ENCODE results near the gene SEC24C.

The SEC24C gene

DNA sequence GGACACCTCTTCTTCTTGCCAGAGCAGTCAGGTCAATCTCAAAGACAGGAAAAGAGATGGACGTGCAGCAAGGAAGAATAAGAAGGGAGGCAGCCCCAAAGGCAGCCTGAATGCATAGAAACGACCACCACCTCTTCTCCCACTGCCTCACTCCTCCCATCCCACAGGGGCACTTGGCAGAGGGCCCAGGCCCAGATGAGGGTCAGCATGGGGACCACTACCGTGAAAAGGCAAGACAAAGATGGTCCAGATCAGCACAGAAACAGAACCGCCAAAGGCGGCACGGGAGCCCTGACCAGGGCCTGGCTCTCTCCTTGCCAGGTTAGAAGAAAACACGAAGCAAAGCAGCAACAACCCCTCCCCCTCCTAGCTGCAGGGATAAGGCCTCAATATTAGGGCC lies 69.2 kb downstream of the SEC24C start:
- Mint-ChIP-seq H3K9me3 (no peaks in the 10 kb centered on the region), H3K27me3 (no peaks in the 10 kb centered on the region), H3K4me1 (ENCODE audit: low read depth) (peaks cover 74% of the 10 kb centered on the region), H3K36me3 (ENCODE audit: low read depth) (peaks cover 67% of the 10 kb centered on the region), H3K27ac (peak overlapping the region; percentile 85), H3K4me3 (no peak overlapping the region)
- intact Hi-C loops (cut with micrococcal nuclease) = no loop called here

DNA sequence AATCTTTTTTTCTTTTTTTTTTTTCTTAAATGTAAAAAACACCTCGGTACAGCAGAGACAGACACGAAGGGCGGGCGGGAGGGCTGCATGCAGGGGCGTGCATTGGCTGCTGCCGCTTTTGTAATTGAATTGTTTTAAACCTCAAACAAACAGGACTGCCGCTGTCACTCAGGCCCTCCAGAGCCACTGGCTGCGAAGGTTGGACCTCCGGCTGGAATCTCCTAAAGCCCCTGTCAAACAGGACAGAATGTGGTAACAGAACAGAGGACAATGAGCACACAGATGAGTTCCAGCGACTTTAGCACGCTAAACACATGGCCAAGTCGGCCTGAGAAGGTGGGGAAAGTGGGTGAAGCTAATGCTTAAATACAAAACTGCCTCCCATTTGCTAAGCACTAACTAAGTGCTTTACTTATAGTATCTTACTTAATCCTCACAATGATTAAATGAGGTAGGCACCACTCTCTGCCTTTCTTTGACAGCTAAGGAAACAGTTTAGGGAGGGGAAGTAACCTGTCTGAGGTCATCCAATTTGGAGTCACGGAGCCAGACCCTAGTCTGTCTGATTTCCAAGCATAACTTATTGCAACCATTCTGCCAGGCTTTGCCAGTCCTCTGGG lies 70.2 kb downstream of the SEC24C start:
- peaks cover 74% of the 10 kb centered on the region for H3K4me1 Mint-ChIP-seq (ENCODE audit: low read depth)
- H3K36me3 Mint-ChIP-seq (ENCODE audit: low read depth) = peaks cover 56% of the 10 kb centered on the region
- no peak overlapping the region for H3K4me3 Mint-ChIP-seq
- peak overlapping the region; percentile 7 for H3K27ac Mint-ChIP-seq
- intact Hi-C loops (cut with micrococcal nuclease) = no loop called here
- no peaks in the 10 kb centered on the region for H3K9me3 Mint-ChIP-seq
- H3K27me3 Mint-ChIP-seq = no peaks in the 10 kb centered on the region

DNA sequence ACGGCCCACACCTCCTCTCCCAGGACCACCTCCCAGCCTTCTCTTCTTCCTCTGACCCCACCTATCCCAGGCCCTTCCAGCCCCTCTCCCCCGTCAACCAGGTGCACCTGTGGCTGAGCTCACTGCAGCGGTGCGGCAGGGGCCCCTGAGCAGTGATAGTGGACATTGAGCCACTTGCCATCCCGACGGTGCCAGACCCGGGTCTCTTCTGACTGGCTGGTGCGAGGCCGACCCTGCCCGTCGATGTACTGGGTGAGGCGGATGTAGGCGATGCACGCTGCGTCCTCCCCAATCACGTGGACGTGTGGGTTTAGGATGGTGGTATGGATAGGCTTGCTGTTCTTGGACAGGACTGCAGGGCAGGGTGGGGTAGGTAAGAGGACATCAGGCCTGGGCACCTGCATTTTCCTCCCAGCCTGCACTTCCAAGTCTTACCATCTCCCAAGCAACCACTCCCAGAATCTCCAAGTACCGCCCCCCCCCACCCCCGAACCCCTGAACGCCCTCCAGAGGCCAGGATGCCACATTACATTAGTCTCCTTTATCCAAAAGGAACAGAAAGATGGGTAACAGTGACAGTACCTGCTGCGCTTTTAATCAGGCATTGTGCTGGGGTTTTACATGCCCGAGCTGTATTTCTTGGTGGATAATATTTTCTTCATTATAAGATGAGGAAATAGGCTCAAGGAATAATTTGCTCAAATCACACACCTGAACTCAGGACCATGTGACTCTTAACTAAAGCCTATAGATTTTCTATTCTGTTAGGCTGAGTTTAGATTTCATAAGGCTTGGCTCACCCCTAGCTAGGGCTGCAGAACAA lies 70.9 kb downstream of the SEC24C start:
- Mint-ChIP-seq H3K36me3 (ENCODE audit: low read depth) (peaks cover 49% of the 10 kb centered on the region), H3K4me1 (ENCODE audit: low read depth) (peaks cover 74% of the 10 kb centered on the region), H3K4me3 (no peak overlapping the region), H3K9me3 (no peaks in the 10 kb centered on the region), H3K27ac (peak overlapping the region; percentile 87), H3K27me3 (no peaks in the 10 kb centered on the region)
- intact Hi-C loops (cut with micrococcal nuclease) = no loop called here

DNA sequence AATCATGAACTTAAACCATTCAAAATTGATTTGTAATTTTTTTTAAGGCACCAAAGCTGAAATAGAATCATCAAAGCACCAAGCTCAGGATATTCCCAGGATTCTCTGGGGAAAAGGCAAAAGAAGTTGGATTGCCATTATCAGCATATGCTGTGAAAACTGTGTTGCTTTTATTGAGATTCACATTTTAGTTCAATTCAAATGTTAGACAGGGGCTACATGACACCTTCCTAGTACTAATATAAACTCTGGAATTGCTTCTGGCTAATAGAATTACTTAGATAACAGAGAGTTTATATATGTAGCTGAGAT lies 71.5 kb downstream of the SEC24C start:
- Mint-ChIP-seq H3K9me3 (no peaks in the 10 kb centered on the region), H3K36me3 (ENCODE audit: low read depth) (peaks cover 43% of the 10 kb centered on the region), H3K27me3 (no peaks in the 10 kb centered on the region), H3K27ac (peak overlapping the region; percentile 87), H3K4me1 (ENCODE audit: low read depth) (peaks cover 70% of the 10 kb centered on the region), H3K4me3 (peak overlapping the region; percentile 1)
- intact Hi-C loops (cut with micrococcal nuclease) = no loop called here

DNA sequence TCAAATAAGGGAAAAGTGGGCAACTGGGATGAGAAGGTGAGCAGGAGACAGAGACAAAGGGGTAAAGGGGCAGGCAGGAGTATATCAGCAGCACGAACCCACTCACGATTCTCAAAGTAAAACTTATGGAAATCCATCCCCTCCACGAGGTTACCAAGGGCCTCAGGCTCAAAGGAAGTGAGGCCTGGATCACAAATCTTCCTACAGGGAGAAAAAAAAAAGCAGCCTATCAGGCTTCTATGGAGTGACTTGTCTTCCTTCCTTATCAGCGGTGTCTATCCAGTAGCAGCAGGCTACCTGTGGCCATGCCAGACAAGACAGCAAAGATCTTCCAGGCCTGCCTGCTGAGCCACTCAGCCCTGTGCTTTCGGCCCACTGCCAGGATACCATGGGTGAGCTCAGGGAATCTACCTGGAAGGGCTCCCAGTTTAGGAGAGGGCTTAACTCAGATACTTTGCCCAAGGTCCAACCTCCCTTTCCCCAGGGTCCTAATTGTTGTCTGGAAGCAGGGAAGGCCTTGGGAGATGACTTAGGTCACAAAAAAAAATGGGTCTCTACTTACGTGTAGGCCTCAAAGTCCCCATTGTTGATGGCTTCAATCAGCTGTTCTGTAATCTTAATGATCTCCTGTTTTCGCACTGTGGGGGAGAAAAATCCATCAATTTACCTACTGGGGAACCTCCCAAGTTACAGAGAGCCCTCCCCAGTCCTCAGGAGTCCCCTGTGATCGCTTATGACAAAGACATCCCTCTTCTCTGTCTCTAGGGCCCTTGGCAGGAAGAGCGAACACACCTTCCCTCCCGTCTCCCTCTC lies 73.0 kb downstream of the SEC24C start:
- Mint-ChIP-seq H3K27ac (peak overlapping the region; percentile 87), H3K9me3 (no peaks in the 10 kb centered on the region), H3K36me3 (ENCODE audit: low read depth) (peaks cover 48% of the 10 kb centered on the region), H3K4me3 (peak overlapping the region; percentile 75), H3K4me1 (ENCODE audit: low read depth) (peaks cover 70% of the 10 kb centered on the region), H3K27me3 (no peaks in the 10 kb centered on the region)
- intact Hi-C loops (cut with micrococcal nuclease) = no loop called here

DNA sequence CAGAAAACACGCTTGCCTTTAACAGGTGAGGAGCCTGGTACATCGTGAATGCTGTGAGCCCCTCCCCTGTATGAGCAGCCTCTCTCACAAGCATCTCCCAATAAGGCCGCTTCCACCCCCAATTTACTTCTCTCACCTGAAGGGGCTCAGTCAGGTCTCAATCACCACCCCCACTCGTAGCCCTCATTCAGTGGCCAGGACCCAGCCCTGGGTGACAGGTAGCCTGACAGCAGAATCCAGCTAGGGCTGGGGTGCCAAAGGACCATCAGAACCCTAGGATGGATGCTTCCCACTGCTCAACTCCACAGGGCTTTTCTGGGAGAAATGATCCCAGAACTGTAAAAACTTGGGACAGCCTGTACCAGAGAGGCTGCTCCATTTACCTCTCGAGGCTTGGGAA lies 73.7 kb downstream of the SEC24C start:
- Mint-ChIP-seq H3K36me3 (ENCODE audit: low read depth) (peaks cover 51% of the 10 kb centered on the region), H3K27ac (peak overlapping the region; percentile 87), H3K9me3 (no peaks in the 10 kb centered on the region), H3K4me3 (no peak overlapping the region), H3K27me3 (no peaks in the 10 kb centered on the region), H3K4me1 (ENCODE audit: low read depth) (peaks cover 71% of the 10 kb centered on the region)
- intact Hi-C loops (cut with micrococcal nuclease) = no loop called here

DNA sequence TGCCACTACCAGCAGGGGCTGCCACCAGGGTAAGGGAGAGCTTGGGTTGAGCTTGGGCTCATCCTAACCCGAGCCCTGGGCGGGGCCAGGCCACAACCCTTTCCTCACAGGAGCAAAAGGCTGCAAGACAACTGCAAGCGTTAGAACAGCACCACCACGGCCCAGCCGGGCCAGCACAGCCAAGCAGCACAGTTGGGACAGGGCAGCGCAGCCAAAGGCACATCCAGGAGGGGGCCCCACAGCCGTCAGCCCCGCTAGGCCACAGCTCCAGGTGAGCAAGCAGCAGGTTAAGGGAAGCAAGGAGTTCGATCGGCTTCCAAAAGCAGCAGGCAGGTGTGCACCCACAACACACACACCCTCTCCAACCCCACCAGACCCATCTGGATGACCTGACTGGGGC lies 74.2 kb downstream of the SEC24C start:
- Mint-ChIP-seq H3K27me3 (no peaks in the 10 kb centered on the region), H3K9me3 (no peaks in the 10 kb centered on the region), H3K4me3 (peak overlapping the region; percentile 8), H3K36me3 (ENCODE audit: low read depth) (peaks cover 48% of the 10 kb centered on the region), H3K27ac (peak overlapping the region; percentile 87), H3K4me1 (ENCODE audit: low read depth) (peaks cover 65% of the 10 kb centered on the region)
- intact Hi-C loops (cut with micrococcal nuclease) = no loop called here

DNA sequence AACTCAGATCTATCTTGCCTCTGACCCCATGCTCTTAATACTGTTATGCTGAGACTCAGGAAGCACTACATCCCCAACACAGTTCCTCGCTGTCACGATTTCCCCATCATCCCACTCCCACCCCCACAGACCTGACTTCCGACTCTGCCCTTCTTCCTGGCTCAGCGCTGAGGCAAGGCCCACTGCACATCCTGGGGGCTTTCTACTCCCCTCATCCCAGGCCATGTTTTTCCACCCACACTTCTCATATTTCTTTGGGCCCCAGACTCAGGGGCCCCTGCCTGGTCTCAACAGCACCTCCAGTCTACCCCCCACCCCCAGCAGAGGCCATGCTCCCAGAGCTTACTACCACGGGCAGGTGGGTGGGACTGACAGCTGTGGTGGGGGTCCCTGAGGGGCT lies 74.9 kb downstream of the SEC24C start:
- Mint-ChIP-seq H3K4me1 (ENCODE audit: low read depth) (peaks cover 59% of the 10 kb centered on the region), H3K27ac (peak overlapping the region; percentile 87)

DNA sequence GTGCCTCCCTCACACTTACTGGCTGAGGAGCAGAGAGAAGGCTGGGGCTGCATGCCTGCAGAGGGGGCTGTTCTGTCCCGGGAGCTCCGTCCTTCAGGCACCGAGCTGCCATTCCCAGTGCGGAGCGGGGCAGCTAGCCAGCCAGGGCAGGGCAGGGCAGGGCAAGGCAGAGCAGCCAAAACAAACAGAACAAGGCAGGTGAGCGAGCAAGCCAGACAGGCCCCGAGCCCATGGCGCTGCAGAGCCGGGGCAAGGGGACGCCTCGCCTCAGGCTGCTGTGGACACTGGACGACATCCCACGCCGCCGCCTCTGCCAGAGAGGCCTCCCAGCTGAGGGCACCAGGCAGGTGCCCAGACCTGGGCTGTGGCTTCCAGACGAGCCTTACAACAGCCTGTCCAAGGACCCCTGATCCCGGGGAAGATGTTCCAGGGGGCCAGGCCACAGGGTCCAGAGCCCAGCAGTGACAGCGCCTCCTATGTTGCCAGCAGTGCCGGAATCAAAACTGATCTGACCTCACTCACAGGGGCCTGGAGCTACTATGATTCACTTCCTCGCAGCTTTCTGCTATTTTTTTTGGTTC lies 75.4 kb downstream of the SEC24C start:
- Mint-ChIP-seq H3K36me3 (ENCODE audit: low read depth) (peaks cover 52% of the 10 kb centered on the region), H3K4me3 (no peak overlapping the region), H3K9me3 (no peaks in the 10 kb centered on the region), H3K27me3 (no peaks in the 10 kb centered on the region), H3K27ac (peak overlapping the region; percentile 87), H3K4me1 (ENCODE audit: low read depth) (peaks cover 58% of the 10 kb centered on the region)
- intact Hi-C loops (cut with micrococcal nuclease) = no loop called here

More for the DNA sequence above, 74.9 kb downstream of the SEC24C start:
- Mint-ChIP-seq H3K27me3 (no peaks in the 10 kb centered on the region), H3K4me3 (peak overlapping the region; percentile 13), H3K36me3 (ENCODE audit: low read depth) (peaks cover 49% of the 10 kb centered on the region), H3K9me3 (no peaks in the 10 kb centered on the region)
- intact Hi-C loops (cut with micrococcal nuclease) = no loop called here

Data from dendritic cell treated with granulocyte-macrophage colony-stimulating factor and Interleukin-4, amounts not matched to agents 40 ng/mL and 50 ng/mL, for 4 days (primary cell).